Kidney (tissue), 14 donors: Measurements from ENCODE around the gene RARRES1. TPM values are rescaled to one million over a fixed set of nuclear protein-coding genes. Genes with fewer than 3 reads are reported as not detected.

Source experiments
- DNase-seq, 5 donors: peaks; one replicate each; pipeline ENCODE4 v3.0.0-alpha.2; 2013 to 2020
- FAIRE-seq: peaks from 2 replicates; lab custom pipeline; 2012; peaks lifted over from hg19 to GRCh38; lab: Jason Lieb, UNC
- H3K27ac ChIP-seq, 2 donors: one replicate each; pipeline ENCODE4 v1.7.0; 2013; ENCODE audit warnings: low read depth in 2 of 2, low read length in 2 of 2, inconsistent platforms in 1 of 2
- H3K27me3 ChIP-seq: one replicate; pipeline ENCODE4 v1.7.1; 2013; ENCODE audit warnings: low read length, inconsistent platforms; ENCODE audit not compliant: control insufficient read depth, insufficient read depth
- H3K36me3 ChIP-seq, 3 donors: one replicate each; pipeline versions ENCODE4 v1.7.0 to v1.7.1; 2013; ENCODE audit warnings: low read length in 3 of 3, control low read depth in 1 of 3, inconsistent platforms in 1 of 3; ENCODE audit not compliant: insufficient read depth in 3 of 3, control insufficient read depth in 2 of 3
- H3K4me1 ChIP-seq, 3 donors: one replicate each; pipeline versions ENCODE4 v1.7.0 to v1.7.1; 2013; ENCODE audit warnings: low read length in 3 of 3, inconsistent platforms in 1 of 3, low read depth in 1 of 3; ENCODE audit not compliant: control insufficient read depth in 2 of 3, insufficient read depth in 2 of 3
- H3K4me3 ChIP-seq, 3 donors: one replicate each; pipeline versions ENCODE4 v1.7.0 to v1.8.1; 2013; ENCODE audit warnings: low read length in 3 of 3, control low read depth in 1 of 3, inconsistent platforms in 1 of 3
- H3K9ac ChIP-seq, 3 donors: one replicate each; pipeline versions ENCODE4 v1.7.0 to v1.7.1; 2013; ENCODE audit warnings: low read length in 3 of 3, control low read depth in 1 of 3, inconsistent platforms in 1 of 3
- H3K9me3 ChIP-seq, 3 donors: one replicate each; pipeline versions ENCODE4 v1.7.0 to v1.7.1; 2013; ENCODE audit warnings: low read length in 3 of 3, control low read depth in 1 of 3, inconsistent platforms in 1 of 3; ENCODE audit not compliant: control insufficient read depth in 2 of 3, insufficient read depth in 1 of 3
- CTCF ChIP-seq: IDR thresholded peaks from 3 replicates; pipeline ENCODE4 v1.5.1; 2012; ENCODE audit warnings: mild to moderate bottlenecking, moderate library complexity, borderline replicate concordance; ENCODE audit not compliant: insufficient read depth; ENCODE audit errors: extremely low read depth
- intact Hi-C: fragments of 100-400 bp; cut with DNase I; formaldehyde crosslinking; loops from one replicate; pipeline ENCODE4 v1.11.1; 2022
- polyA plus RNA-seq: library from polyadenylated mRNA; stranded (reverse); fragments of 350-450 nt; fragmentation: Illumina TruSeq; extraction: RNeasy Lipid Tissue Mini Kit (QIAGEN cat#74804); gene quantifications from one replicate; pipeline ENCODE4 v1.2.3, GENCODE V29; 2014; ENCODE audit warnings: low read depth, low replicate concordance; ENCODE audit not compliant: insufficient read depth
- total RNA-seq: library from RNA; stranded (reverse); fragmentation: NEBNext Ultra II Directional; extraction: Animal tissue kit (Norgen Biotek cat#: 25700); gene quantifications from one replicate; pipeline ENCODE4 v1.2.1, GENCODE V29; 2021
- donor health status: control.
- donor health status: control.
- donor health status: control.
- donor health status: control.
- donor health status: control.
- donor health status: DM: yes; HTN: yes; CAD: no.
- donor health status: Normal renal cell carcinoma (clear cell type).

RARRES1 gene
- total and polyA plus RNA-seq, 2 donors from 2014 or later, result 10.3 to 94.0 TPM

GRCh38 chr3:158680861-158681260 is 51.4 kb downstream of the RARRES1 start:
- Histone ChIP-seq H3K27ac (no peak overlapping the region), H3K36me3 (peaks cover 0 to 4% (median 2%) of the 10 kb centered on the region in 3 donors), H3K4me1 (no peaks in the 10 kb centered on the region), H3K9ac (no peak overlapping the region), H3K4me3 (no peak overlapping the region), H3K9me3 (no peaks in the 10 kb centered on the region), H3K27me3 (no peaks in the 10 kb centered on the region)
- no peak for DNase-seq
- TF ChIP-seq CTCF, result no peak
- intact Hi-C loops, result no loop called here
- FAIRE-seq, result no peak

GRCh38 chr3:158679547-158680000 is 52.7 kb downstream of the RARRES1 start:
- FAIRE-seq (no peak), DNase-seq (no peak)
- Histone ChIP-seq H3K27me3 (no peaks in the 10 kb centered on the region), H3K9me3 (no peaks in the 10 kb centered on the region), H3K4me1 (no peaks in the 10 kb centered on the region), H3K9ac (no peak overlapping the region), H3K4me3 (no peak overlapping the region), H3K36me3 (peaks cover 0 to 4% (median 2%) of the 10 kb centered on the region in 3 donors), H3K27ac (no peak overlapping the region)
- TF ChIP-seq CTCF, result no peak
- intact Hi-C loops, result no loop called here

- no peaks in the 10 kb centered on the region for H3K4me1 ChIP-seq
- no peaks in the 10 kb centered on the region for H3K9me3 ChIP-seq
- H3K9ac ChIP-seq, result no peak overlapping the region
- TF ChIP-seq CTCF, result no peak
- H3K4me3 ChIP-seq, result no peak overlapping the region
- peaks cover 0 to 2% (median 2%) of the 10 kb centered on the region in 3 donors for H3K36me3 ChIP-seq
- DNase-seq, result no peak
- H3K27me3 ChIP-seq, result no peaks in the 10 kb centered on the region
- no peak for FAIRE-seq
- intact Hi-C loops, result no loop called here
- no peak overlapping the region for H3K27ac ChIP-seq
These were observed 53.6 kb downstream of the RARRES1 start for GRCh38 chr3:158678687-158679086.
